ENCODE data around the gene PDGFA. TPM values are rescaled to one million over a fixed set of nuclear protein-coding genes. Genes with fewer than 3 reads are reported as not detected.

PDGFA gene
- total RNA-seq, 1 experiment from 2014 or later: 129 TPM

- no peaks in the 10 kb centered on the region; the same call in 1 of the 2 replicates for H3K36me3 Mint-ChIP-seq
Measured at GRCh38 chr7:526460-527034, 6.9 kb upstream of the PDGFA start.

DNA sequence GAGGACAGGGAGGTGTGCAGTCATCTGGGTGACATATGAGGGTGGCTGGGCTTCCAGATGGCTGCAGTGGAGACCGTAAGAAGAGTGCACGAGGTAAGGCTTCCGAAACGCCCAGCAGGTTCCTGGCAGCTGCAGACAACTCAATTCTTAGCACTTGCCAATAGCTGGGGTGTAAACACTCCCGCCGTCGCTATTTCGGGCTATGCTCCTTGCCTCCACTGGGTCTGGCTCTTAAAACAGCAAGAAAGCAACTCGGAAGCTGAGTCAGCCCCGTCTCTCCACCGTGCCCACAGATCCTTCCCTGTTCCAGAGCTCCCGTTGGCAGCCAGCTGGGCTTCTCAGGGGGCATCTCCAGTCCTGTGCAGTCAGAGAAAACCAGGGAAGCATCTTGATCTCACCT is 6.1 kb upstream of the PDGFA start:
- ATAC-seq (no peak), DNase-seq (ENCODE audit: low spot score) (no peak)
- Mint-ChIP-seq H3K4me1 (peaks cover 11% of the 10 kb centered on the region), H3K36me3 (no peaks in the 10 kb centered on the region; the same call in 1 of the 2 replicates), H3K4me3 (no peak overlapping the region), H3K9me3 (no peaks in the 10 kb centered on the region), H3K27me3 (ENCODE audit: low read depth) (peaks cover 45% of the 10 kb centered on the region), H3K27ac (no peak overlapping the region)
- TF ChIP-seq JAZF1 (CRISPR knock-in tag; IDR thresholded peaks at IDR 0.05) (no peak), IRF2 (CRISPR knock-in tag; IDR thresholded peaks at IDR 0.05; ENCODE audit: borderline replicate concordance, low read depth) (no peak), ZNF425 (CRISPR knock-in tag; conservative IDR thresholded peaks at IDR 0.05) (no peak), PRRX2 (CRISPR knock-in tag; IDR thresholded peaks at IDR 0.05) (no peak), USF1 (CRISPR knock-in tag; IDR thresholded peaks at IDR 0.05) (no peak), ZNF671 (CRISPR knock-in tag; IDR thresholded peaks at IDR 0.05) (no peak), ATF6 (CRISPR knock-in tag; IDR thresholded peaks at IDR 0.05) (no peak)
- TF ChIP-seq, protein P1, sequence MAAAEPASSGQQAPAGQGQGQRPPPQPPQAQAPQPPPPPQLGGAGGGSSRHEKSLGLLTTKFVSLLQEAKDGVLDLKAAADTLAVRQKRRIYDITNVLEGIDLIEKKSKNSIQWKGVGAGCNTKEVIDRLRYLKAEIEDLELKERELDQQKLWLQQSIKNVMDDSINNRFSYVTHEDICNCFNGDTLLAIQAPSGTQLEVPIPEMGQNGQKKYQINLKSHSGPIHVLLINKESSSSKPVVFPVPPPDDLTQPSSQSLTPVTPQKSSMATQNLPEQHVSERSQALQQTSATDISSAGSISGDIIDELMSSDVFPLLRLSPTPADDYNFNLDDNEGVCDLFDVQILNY (CRISPR knock-in tag; IDR thresholded peaks at IDR 0.05): no peak
- TF ChIP-seq, protein P2, sequence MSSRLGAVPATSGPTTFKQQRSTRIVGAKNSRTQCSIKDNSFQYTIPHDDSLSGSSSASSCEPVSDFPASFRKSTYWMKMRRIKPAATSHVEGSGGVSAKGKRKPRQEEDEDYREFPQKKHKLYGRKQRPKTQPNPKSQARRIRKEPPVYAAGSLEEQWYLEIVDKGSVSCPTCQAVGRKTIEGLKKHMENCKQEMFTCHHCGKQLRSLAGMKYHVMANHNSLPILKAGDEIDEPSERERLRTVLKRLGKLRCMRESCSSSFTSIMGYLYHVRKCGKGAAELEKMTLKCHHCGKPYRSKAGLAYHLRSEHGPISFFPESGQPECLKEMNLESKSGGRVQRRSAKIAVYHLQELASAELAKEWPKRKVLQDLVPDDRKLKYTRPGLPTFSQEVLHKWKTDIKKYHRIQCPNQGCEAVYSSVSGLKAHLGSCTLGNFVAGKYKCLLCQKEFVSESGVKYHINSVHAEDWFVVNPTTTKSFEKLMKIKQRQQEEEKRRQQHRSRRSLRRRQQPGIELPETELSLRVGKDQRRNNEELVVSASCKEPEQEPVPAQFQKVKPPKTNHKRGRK (CRISPR knock-in tag; IDR thresholded peaks at IDR 0.05; ENCODE audit: borderline replicate concordance): no peak
- TF ChIP-seq, protein P3, sequence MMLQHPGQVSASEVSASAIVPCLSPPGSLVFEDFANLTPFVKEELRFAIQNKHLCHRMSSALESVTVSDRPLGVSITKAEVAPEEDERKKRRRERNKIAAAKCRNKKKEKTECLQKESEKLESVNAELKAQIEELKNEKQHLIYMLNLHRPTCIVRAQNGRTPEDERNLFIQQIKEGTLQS (CRISPR knock-in tag; conservative IDR thresholded peaks at IDR 0.05): no peak
- TF ChIP-seq, protein P4, sequence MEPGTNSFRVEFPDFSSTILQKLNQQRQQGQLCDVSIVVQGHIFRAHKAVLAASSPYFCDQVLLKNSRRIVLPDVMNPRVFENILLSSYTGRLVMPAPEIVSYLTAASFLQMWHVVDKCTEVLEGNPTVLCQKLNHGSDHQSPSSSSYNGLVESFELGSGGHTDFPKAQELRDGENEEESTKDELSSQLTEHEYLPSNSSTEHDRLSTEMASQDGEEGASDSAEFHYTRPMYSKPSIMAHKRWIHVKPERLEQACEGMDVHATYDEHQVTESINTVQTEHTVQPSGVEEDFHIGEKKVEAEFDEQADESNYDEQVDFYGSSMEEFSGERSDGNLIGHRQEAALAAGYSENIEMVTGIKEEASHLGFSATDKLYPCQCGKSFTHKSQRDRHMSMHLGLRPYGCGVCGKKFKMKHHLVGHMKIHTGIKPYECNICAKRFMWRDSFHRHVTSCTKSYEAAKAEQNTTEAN (CRISPR knock-in tag; IDR thresholded peaks at IDR 0.05): no peak
- ChIA-PET CTCF (interaction anchor here (1.2 kb wide), 1 partner anchor 204 kb away, joined by 3 read pairs; no protein-coding TSS in a partner anchor), POLR2A (no interaction called here)

More at GRCh38 chr7:526460-527034, 6.9 kb upstream of the PDGFA start:
- H3K9me3 Mint-ChIP-seq: no peaks in the 10 kb centered on the region
- CTCF ChIA-PET: interaction anchor here (1.2 kb wide), 1 partner anchor 204 kb away, joined by 3 read pairs; no protein-coding TSS in a partner anchor
- H3K27ac Mint-ChIP-seq: no peak overlapping the region
- DNase-seq (ENCODE audit: low spot score): no peak
- TF ChIP-seq ZNF263 (CRISPR knock-in tag; IDR thresholded peaks at IDR 0.05; ENCODE audit: low read depth): no peak
- POLR2A ChIA-PET: no interaction called here
- H3K4me3 Mint-ChIP-seq: no peak overlapping the region
- peaks cover 11% of the 10 kb centered on the region for H3K4me1 Mint-ChIP-seq
- no peak for ATAC-seq
- peaks cover 37% of the 10 kb centered on the region for H3K27me3 Mint-ChIP-seq (ENCODE audit: low read depth)
